ENCODE measurements around the gene GLIPR1L2. TPM values are rescaled to one million over a fixed set of nuclear protein-coding genes. Genes with fewer than 3 reads are reported as not detected.

The GLIPR1L2 gene
- total RNA-seq, 1 donor from 2014 or later: 2.9 TPM

DNA sequence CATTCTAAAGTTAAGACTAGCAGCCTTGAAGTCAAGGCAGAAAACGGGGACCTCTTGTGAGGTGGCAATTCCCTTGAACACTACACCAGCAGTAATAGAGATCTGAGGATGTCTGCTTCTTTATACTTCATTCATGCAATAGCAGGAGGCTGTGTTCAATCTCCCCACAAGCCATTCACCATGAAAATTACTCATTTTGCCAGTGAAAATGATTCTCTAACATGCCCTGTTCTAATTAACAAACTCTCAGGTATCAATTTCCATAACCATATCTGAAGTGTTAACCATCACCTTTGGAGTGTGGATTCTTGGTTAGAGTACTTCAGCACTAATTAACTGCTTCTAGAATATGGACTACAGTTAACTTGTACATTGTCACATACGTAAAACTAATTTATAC lies 86.2 kb downstream of the GLIPR1L2 start:
- no peak for DNase-seq (ENCODE audit: low spot score)

DNA sequence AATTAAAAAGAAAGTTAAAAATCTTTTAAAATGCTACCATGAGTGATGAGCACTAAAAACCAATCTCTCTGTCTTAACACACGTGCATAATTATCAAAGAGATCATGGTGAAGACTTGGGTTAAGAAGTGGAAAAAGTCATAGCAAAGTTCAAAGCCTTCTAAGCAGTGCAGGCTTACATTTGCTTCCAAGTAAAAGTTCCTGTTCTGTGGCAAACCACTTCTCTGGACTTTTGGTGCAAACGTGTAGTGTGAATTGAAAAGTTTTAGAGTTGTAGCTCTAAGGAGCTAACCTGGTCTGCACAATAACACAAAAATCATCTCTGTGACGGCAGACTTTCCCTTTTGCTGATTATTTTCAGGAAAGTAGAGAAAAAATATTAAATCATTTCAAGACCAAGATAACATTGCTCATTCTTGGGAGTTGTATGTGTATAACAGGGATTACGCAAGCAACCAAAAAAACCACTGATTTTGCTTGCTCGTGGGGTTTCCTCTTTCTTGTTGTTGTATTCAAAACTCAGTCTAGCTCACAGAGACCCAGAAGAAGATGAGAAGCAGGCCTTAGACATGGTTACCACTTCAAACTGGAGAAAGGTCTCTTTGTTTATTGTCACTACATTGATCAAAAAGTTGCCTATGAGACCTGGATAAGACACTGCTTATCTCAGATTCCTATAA lies 87.4 kb downstream of the GLIPR1L2 start:
- DNase-seq (ENCODE audit: low spot score): peak; percentile 77

DNA sequence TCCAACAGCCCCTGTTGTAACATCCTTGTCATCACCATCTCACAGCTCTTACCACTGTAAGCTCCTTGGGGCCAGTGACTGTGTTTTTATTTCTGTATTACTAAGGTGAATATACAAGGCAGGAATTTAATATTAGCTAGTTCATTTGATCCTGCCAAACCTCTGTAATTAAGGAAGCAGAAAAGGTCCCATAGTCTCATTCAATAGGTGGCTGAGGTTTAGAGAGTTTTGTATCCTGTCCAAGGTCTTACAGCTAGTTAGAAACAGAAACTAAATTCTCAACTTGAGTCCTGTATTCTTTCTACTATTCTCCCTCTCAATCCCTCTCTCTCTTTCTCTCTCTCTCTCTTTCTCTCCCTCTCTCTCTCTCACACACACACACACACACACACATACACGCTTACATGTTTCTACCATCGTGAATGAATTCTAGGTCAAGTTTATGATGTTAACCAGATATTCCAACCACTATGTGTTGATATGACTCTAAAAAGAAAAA lies 89.1 kb downstream of the GLIPR1L2 start:
- DNase-seq (ENCODE audit: low spot score): no peak

DNA sequence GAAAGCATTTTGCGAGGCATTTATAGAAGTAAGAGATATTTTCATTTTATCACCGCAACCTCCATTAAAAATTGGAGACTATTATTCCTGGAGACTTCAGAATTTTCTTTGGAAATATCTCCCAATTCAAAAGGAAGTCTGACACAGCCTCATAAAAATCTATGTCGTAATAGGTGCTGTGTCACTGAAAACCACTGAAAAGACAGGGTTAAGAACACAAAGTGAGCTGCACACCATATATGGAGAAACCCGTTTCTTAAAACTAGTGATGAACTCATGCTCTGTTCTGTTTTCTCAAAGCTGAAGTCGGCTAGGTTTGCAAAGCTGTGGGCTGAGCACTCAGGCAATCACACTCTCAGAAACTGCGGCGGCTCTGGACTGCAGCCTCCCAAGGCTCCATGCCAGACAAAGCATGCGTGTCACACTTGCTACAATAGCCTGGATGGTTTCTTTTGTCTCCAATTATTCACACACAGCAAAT lies 89.6 kb downstream of the GLIPR1L2 start, which contains the start of gene GLIPR1:
GLIPR1 (plus strand) TSS at position 287 of the 481 bp plus-strand sequence; CDS start at position 413, 126 bp downstream.
- peak; percentile 95 for DNase-seq (ENCODE audit: low spot score)

DNA sequence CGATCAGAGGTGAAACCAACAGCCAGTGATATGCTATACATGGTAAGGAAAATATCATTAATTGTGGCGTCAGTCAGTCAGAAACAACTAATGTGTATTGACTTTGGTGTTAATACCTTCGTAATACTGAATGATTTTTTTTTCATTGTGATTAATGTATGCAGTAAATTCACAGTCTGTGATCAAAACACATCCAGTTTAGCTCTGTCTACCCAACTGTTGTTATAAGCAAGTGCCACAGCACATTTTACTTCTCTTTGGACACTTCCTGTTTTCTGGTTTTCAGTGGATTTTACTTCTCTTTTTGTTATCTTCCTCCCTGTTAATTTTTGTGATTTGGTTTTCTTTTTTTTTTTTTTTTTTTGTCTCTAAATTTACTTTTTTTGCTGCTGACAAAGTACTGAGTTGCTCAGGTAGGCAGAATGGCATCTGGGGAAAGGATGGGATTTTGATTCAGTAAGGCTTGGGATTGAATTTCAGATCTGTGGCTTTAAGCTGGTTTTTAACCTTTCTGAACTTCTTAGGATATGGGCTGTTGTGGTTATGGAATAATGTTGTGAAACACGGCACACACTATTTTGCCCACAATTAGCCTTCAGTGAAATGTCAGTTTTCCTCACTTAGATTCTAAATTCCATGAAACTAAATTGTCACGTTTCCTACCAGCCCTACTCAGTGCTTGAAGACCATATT lies 90.3 kb downstream of the GLIPR1L2 start:
- peak; percentile 27 for DNase-seq (ENCODE audit: low spot score)

DNA sequence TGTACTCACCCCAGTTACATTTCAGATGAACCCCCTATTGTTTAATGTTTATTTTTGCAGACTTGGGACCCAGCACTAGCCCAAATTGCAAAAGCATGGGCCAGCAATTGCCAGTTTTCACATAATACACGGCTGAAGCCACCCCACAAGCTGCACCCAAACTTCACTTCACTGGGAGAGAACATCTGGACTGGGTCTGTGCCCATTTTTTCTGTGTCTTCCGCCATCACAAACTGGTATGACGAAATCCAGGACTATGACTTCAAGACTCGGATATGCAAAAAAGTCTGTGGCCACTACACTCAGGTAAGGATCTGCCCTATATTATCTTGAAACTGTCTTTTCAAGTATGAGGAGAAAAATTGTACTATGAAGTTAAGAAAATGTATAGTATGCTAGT lies 90.9 kb downstream of the GLIPR1L2 start:
- DNase-seq (ENCODE audit: low spot score): peak; percentile 10

Other genes with a start within 250 kb of the GLIPR1L2 start
- 4.1 TPM for gene KCNC2, start 181.2 kb upstream of the GLIPR1L2 start, total RNA-seq (ENCODE audit: insufficient read depth, low replicate concordance)
- 18.1 TPM for gene CAPS2, start 60.8 kb upstream of the GLIPR1L2 start, total RNA-seq (ENCODE audit: insufficient read depth, low replicate concordance)
- not detected for gene GLIPR1L1, start 56.4 kb upstream of the GLIPR1L2 start, total RNA-seq (ENCODE audit: insufficient read depth, low replicate concordance)
- gene GLIPR1, start 89.7 kb downstream of the GLIPR1L2 start, total RNA-seq (ENCODE audit: insufficient read depth, low replicate concordance): 43.1 TPM
- gene KRR1, start 120.5 kb downstream of the GLIPR1L2 start, total RNA-seq (ENCODE audit: insufficient read depth, low replicate concordance): 54.4 TPM